Hepatic stellate cell (primary cell): ENCODE results near the gene KLHL6.
"Not testable (repeated sequence)": the region's sequence is repeated elsewhere in the genome, so short reads cannot be mapped to it uniquely, and the experiment has no call there.

Source experiments
- DNase-seq: peaks from one replicate; pipeline ENCODE4 v3.0.0; 2011; ENCODE audit warnings: low spot score

KLHL6 gene

DNA sequence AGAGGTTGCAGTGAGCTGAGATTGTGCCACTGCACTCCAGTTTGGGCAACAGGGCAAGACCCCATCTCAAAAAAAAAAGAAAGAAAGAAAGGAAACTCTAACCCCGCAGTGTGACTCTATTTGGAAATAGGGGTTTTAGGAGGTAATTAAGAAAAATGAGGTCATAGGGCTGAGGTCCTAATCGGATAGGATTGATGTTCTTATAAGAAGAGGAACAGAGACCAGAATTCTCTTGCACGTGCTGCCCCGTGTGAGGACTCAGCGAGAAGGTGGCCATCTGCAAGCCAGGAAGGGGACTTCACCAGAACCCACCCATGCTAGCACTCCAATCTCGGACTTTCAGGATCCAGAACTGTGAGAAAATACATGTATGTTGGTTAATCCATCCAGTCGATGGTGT is 25.8 kb downstream of the KLHL6 start:
- DNase-seq, result no peak

DNA sequence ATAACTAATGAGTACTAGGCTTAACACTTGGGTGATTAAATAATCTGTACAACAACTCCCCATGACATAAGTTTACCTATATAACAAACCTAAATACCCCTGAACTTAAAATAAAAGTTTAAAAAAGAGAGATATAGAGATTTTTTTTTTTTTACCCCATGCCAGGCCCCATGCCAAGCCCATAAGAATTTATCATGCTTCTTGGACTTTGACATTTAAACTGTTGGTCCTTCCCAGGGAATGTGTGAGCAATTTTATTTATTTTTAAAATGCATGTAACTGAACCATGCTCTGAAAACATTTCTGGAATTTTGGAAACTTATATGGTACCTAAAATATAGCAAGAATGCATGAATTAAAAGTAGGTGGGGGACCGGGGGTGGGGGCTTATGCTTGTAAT is 26.3 kb downstream of the KLHL6 start:
- DNase-seq, result no peak

- DNase-seq, result not testable (repeated sequence)
These were observed 26.7 kb downstream of the KLHL6 start for GRCh38 chr3:183528758-183529157.

GRCh38 chr3:183527428-183528379 is 27.8 kb downstream of the KLHL6 start:
- DNase-seq, result no peak

- no peak for DNase-seq
These were observed 28.6 kb downstream of the KLHL6 start for GRCh38 chr3:183526838-183527427.

DNA sequence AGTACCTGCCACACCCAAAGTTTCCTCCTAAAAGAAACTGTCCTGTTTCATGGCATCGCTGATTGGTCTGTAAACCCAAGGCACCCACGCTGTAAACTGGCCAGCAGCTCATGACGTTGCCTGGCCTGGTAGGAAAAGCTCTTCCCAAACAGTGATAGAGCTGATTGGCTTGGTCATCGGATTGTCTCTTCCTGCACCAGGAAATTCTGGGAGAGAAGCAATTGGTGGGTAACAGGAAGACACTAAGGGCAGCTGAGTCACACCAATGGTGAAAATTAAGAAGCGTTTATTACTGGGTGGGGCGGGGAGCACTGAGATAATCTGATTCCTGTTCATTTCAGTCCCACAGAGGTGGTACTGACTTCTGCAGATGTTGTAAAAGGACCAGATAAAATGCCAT is 31.0 kb downstream of the KLHL6 start:
- DNase-seq, result no peak

DNA sequence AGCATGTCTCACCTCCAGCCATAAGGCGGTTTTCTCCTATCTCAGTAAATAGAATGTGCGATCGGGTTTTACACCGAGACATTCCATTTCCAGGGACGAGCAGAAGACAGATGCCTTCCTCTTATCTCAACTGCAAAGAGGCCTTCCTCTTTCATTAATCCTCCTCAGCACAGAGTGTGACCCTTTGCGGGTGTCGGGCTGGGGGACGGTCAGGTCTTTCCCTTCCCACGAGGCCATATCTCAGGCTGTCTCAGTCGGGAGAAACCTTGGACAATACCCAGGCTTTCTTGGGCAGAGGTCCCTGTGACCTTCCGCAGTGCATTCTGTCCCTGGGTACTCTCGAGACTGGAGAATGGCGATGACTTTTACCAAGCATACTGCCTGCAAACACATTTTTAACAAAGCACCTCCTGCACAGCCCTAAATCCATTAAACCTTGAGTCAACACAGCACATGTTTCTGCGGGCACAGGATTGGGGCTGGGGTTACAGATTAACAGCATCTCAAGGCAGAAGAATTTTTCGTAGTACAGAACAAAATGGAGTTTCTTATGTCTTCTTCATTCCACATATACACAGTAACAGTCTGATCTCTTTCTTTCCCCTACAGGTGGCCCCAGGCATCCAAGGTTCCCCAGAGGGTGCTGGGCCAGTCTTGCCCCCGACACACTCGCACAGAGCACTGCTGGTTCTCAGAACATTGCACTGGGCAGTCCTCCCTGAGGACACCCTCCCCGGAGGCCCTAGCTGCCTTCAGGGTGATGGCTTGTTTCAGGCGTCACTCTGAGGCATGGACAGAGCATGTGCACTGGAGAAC is 34.6 kb downstream of the KLHL6 start:
- not testable (repeated sequence) for DNase-seq

DNA sequence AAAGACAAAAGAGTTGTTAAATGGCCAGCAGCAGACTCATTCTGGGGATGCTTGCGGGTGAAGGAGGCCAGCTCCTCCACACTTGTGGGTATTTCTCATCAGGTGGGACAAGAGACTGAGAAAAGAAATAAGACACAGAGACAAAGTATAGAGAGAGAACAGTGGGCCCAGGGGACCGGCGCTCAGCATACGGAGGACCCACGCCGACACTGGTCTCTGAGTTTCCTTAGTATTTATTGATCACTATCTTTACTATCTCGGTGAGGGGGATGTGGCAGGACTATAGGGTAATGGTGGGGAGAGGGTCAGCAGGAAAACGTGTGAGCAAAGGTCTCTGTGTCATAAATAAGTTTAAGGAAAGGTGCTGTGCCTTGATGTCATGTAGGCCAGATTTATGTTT is 35.2 kb downstream of the KLHL6 start:
- not testable (repeated sequence) for DNase-seq

DNA sequence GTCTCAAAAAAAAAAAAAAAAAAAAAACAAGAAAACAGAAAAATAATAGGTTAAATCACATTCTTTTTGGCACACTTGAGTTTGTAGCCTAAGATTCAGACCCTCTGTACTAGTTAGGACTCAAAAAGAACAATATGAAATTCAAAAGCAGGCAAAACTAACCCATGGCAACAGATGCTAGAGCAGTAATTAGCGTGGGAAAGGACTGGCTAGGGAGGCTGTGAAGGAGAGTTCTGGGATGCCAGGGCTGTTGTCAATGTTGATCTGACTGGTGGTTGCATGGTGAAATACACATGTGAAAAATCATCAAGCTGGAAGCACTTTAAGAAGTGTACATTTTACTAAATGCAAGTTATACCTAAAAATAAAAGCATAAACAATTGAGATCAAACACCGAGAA is 35.6 kb downstream of the KLHL6 start:
- DNase-seq, result no peak

- no peak for DNase-seq
These were observed 36.8 kb downstream of the KLHL6 start for GRCh38 chr3:183518491-183519251.

GRCh38 chr3:183517607-183518006 is 37.9 kb downstream of the KLHL6 start:
- DNase-seq, result no peak

DNA sequence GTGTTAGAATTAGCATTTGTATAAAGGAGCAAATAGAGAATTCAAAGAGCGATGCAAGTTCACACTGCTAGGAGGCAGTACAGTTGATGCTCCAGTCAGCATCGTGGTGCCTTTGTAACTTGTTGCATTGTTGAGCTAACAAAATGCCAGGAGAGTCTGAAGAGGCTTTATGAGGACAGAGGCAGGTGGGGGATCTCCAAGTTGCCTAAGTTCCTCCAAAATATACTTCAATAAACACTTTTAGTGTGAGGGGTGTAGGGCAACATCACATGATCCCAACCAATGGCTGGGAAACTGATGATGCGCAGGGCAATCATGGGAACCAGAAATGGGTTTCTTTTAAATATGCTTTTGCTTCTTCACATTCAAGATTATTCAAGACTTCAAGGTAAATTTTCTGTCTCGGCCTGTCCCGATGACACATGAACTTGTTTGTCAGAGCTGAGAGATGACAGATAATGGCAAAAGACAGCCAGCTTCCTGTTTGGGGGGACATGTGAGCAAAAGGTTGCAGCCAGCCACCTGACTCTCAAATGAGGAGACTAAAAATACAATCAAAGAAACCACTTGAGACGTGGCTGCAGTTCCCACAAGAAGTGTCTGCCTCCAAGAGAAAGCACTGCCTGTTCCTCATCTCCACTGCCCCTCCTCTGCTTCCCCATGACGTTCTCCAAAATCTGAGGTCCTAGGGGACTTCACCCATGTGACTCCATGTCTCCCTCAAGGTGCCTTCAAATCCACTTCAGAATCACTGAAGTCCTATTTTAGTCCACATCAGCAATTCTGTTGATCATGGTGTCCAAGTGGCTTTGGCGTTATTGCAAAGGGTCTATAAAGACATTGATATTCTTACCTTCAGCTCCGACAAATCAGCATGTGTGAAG is 39.3 kb downstream of the KLHL6 start:
- no peak for DNase-seq

- DNase-seq, result no peak
These were observed 41.5 kb downstream of the KLHL6 start for GRCh38 chr3:183514021-183514420.

DNA sequence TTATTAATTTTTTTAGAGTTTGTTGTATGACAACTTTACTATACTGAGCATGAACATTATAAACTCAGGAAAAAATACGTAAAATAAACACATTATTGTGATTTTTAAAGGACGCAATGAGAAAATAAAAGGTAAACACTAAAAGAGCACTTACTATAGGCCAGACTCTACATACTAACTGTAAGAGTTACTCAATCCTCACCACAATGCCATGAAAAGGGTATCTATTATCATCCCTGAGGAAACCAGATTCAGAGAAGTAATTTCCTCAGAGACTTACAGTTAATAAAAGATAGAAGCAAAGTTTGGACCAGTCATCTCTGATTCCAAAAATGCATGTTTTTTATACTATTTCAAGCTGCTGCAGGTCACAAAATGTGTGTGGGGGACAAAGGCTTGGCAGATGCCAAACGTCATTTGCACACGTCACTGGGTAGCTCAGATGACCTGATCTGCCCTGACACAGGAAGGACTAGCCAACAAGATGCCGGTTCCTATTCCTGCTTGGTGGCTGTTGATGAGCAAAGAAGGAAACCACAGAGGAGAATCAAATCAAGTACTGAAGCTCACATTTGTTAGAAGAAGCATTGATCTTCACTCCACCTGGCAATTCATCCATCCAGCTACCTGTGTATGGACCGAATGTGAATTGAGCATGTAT is 42.3 kb downstream of the KLHL6 start:
- no peak for DNase-seq

DNA sequence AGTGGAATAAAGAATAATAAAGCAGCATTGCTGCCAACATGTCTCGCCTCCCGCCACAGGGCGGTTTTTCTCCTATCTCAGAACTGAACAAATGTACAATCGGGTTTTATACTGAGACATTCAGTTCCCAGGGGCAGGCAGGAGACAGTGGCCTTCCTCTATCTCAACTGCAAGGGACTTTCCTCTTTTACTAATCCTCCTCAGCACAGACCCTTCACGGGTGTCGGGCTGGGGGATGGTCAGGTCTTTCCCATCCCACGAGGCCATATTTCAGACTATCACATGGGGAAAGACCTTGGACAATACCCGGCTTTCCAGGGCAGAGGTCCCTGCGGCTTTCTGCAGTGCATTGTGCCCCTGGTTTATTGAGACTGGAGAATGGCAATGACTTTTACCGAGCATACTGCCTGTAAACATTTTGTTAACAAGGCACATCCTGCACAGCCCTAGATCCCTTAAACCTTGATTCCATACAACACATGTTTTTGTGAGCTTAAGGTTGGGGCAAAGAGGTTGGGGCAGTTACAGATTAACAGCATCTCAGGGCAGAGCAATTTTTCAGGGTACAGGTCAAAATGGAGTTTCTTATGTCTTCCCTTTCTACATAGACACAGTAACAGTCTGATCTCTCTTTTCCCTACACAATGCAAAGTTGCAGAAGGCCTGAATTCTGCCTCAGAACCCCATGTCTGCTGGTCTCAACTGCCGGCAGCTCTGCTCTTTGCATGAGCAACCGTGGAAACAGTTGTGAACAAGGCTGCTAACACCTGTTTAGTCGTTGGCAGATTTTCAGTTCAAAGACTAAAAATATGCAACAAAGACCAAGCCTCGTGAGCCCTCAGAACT is 44.0 kb downstream of the KLHL6 start:
- not testable (repeated sequence) for DNase-seq

DNA sequence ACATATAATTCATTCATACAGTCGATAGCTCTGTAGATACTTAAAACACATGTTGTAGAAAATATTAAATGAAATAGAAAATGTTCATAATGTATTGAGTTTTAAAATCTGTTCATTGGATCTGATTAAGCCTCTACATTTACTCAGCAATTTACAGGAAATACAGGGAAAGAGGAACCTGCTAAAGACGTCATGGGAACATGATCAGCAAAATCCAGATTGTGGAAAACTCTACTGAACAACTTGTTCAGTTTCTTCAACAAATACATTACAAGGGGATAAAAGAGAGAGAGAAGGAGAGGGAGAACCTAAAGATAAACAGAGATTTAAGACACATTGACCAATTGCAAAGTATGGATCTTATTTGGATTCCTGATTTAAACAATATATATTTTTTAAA is 46.7 kb downstream of the KLHL6 start:
- DNase-seq, result no peak

DNA sequence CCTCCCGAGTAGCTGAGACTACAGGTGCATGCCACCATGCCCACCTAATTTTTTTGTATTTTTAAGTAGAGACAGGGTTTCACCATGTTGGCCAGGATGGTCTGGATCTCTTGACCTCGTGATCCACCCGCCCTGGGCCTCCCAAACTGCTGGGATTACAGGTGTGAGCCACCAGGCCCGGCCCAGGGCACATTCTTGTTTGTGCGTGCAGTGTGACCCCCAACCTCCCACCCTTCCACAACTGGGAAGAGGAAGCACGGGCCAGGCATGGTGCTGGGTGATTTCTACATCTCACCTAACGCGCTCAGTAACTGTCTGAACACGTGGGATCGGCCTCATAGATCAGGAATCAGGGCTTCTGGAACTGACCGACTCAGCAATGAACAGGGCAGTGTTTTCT is 48.0 kb downstream of the KLHL6 start:
- no peak for DNase-seq

GRCh38 chr3:183506674-183507320 is 48.7 kb downstream of the KLHL6 start:
- DNase-seq, result no peak

- no peak for DNase-seq
These were observed 50.9 kb downstream of the KLHL6 start for GRCh38 chr3:183504597-183504996.
